ENCODE data around the gene ARTN.

ARTN gene

DNA sequence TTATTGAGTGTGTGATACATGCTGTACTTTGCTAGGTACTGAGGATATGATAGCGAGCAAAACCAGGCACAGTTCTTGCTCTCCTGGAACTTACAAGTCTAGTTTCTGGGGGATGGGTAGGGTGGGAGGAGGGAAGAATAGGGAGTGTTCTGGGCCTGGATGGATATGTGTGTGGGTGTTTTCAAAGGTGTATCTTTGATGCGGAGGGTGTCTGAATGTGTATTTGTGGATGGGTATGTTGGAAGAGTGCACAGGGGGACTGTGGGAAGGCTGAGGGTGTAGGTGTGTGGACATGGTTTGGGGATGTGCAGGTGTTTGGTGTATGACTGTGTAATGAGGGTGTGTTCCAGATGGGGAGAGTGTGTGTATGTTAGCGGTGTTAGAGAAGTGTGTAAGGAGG is 31.7 kb downstream of the ARTN start:
- TF ChIP-seq EP300 (IDR thresholded peaks at IDR 0.05; ENCODE audit: borderline replicate concordance) = no peak
- TF ChIP-seq, protein P1, sequence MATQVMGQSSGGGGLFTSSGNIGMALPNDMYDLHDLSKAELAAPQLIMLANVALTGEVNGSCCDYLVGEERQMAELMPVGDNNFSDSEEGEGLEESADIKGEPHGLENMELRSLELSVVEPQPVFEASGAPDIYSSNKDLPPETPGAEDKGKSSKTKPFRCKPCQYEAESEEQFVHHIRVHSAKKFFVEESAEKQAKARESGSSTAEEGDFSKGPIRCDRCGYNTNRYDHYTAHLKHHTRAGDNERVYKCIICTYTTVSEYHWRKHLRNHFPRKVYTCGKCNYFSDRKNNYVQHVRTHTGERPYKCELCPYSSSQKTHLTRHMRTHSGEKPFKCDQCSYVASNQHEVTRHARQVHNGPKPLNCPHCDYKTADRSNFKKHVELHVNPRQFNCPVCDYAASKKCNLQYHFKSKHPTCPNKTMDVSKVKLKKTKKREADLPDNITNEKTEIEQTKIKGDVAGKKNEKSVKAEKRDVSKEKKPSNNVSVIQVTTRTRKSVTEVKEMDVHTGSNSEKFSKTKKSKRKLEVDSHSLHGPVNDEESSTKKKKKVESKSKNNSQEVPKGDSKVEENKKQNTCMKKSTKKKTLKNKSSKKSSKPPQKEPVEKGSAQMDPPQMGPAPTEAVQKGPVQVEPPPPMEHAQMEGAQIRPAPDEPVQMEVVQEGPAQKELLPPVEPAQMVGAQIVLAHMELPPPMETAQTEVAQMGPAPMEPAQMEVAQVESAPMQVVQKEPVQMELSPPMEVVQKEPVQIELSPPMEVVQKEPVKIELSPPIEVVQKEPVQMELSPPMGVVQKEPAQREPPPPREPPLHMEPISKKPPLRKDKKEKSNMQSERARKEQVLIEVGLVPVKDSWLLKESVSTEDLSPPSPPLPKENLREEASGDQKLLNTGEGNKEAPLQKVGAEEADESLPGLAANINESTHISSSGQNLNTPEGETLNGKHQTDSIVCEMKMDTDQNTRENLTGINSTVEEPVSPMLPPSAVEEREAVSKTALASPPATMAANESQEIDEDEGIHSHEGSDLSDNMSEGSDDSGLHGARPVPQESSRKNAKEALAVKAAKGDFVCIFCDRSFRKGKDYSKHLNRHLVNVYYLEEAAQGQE (IDR thresholded peaks at IDR 0.05; ENCODE audit: low read depth) = no peak
- TF ChIP-seq CEBPB (IDR thresholded peaks at IDR 0.05) = no peak
- no peak for TF ChIP-seq RAD21 (IDR thresholded peaks at IDR 0.05; ENCODE audit: low read depth)
- no peak for TF ChIP-seq YY1 (IDR thresholded peaks at IDR 0.05; ENCODE audit: low read depth)
- TF ChIP-seq TCF12 (IDR thresholded peaks at IDR 0.05; ENCODE audit: low read depth) = no peak
- TF ChIP-seq EGR1 (IDR thresholded peaks at IDR 0.05) = no peak
- TF ChIP-seq, protein P2, sequence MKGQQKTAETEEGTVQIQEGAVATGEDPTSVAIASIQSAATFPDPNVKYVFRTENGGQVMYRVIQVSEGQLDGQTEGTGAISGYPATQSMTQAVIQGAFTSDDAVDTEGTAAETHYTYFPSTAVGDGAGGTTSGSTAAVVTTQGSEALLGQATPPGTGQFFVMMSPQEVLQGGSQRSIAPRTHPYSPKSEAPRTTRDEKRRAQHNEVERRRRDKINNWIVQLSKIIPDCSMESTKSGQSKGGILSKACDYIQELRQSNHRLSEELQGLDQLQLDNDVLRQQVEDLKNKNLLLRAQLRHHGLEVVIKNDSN (IDR thresholded peaks at IDR 0.05) = no peak
- no peak for TF ChIP-seq CREB1 (IDR thresholded peaks at IDR 0.05; ENCODE audit: low read depth)
- no peak for TF ChIP-seq TAF1 (IDR thresholded peaks at IDR 0.05; ENCODE audit: low read depth)
- TF ChIP-seq NFIC (IDR thresholded peaks at IDR 0.05) = no peak
- TF ChIP-seq, protein P3, sequence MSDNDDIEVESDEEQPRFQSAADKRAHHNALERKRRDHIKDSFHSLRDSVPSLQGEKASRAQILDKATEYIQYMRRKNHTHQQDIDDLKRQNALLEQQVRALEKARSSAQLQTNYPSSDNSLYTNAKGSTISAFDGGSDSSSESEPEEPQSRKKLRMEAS (IDR thresholded peaks at IDR 0.05) = no peak

DNA sequence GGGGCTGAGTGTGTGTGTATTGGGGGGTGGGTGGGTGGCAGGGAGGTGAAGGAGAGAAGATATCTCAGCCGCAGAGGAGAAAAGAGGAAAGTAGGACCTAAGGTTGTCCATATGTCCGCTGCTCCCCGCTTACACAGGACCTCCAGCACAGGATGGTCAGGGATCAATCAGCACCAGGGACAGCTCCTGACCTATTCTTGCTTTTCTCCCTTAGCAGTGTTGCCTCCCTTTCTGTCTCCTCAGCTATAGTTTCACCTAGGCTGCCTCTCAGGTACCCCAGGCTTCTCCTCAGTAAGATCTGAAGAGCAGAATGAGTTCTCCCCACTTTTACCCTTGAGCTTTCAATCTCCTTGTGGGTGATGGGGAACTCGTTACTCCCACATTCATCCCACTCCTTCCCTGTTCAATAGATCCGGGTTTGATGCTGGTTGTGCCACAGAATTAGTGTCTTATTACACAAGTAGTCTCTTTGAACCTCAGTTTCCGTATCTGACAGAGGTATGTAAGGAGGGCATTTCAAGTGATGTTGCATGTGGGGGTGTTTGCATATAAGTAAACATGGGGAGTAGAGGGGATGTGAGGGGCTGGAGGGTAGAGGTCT is 34.8 kb downstream of the ARTN start:
- TF ChIP-seq, protein P2 (IDR thresholded peaks at IDR 0.05) = no peak
- TF ChIP-seq, protein P1 (IDR thresholded peaks at IDR 0.05; ENCODE audit: low read depth) = peak; percentile 93
- TF ChIP-seq EP300 (IDR thresholded peaks at IDR 0.05; ENCODE audit: borderline replicate concordance) = no peak
- TF ChIP-seq RAD21 (IDR thresholded peaks at IDR 0.05; ENCODE audit: low read depth) = no peak
- no peak for TF ChIP-seq NFIC (IDR thresholded peaks at IDR 0.05)

DNA sequence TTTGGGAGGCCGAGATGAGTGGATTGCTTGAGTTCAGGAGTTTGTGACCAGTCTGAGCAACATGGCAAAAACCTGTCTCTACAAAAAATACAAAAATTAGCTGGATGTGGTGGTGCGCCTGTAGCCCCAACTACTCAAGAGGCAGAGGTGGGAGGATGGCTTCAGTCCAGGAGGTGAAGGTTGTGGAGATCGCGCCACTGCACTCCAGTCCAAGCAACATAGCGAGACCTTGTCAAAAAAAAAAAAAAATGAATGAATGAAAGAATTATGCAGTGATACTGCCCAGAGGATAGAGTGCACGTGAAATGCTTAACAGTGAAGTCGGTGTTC is 35.8 kb downstream of the ARTN start:
- TF ChIP-seq, protein P3 (IDR thresholded peaks at IDR 0.05) = no peak
- TF ChIP-seq EGR1 (IDR thresholded peaks at IDR 0.05) (no peak), TCF12 (IDR thresholded peaks at IDR 0.05; ENCODE audit: low read depth) (no peak), CREB1 (IDR thresholded peaks at IDR 0.05; ENCODE audit: low read depth) (no peak), ZBTB7A (IDR thresholded peaks at IDR 0.05; ENCODE audit: low read depth) (no peak), TEAD4 (IDR thresholded peaks at IDR 0.05) (no peak), NFIC (IDR thresholded peaks at IDR 0.05) (no peak), TAF1 (IDR thresholded peaks at IDR 0.05; ENCODE audit: low read depth) (no peak), EP300 (IDR thresholded peaks at IDR 0.05; ENCODE audit: borderline replicate concordance) (no peak), RAD21 (IDR thresholded peaks at IDR 0.05; ENCODE audit: low read depth) (no peak)
- TF ChIP-seq, protein P1 (IDR thresholded peaks at IDR 0.05; ENCODE audit: low read depth) = no peak
- TF ChIP-seq, protein P2 (IDR thresholded peaks at IDR 0.05) = no peak

DNA sequence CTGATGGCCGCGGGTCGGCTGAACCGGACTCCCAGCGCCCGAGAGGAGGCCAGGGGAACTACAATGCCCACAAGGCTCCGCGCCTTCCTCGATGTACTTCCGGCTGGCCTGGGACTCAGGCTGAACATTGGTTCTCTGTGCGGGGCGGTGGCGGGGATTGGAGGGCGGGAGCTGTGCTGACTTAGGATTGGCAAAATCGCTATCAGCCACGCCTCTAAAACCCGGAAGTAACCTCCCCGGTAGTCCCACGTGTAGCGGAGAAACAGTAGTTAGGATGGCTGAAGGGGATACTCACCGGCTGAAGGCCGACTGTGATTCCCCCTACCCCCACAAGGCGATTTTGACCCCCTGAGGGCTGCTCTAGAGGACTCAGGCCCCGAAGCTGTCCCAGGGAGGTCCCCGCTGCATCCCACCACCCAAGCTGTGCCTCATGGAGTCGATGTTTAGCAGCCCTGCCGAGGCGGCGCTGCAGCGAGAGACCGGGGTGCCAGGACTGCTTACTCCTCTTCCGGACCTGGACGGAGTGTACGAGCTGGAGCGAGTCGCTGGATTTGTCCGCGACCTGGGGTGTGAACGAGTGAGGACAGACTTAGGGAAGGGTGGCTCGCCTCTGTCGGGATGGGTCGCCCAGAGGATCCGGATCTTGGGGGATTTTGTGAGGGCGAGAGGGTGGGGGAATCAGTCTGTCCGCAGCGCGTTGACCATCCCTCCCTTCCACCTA is 36.3 kb downstream of the ARTN start, which contains the start of gene DPH2:
DPH2 (plus strand) TSS at position 265 of the 721 bp plus-strand sequence; CDS start at position 431, 166 bp downstream.
- TF ChIP-seq, protein P3 (IDR thresholded peaks at IDR 0.05) = peak; percentile 94
- TF ChIP-seq, protein P2 (IDR thresholded peaks at IDR 0.05) = peak; percentile 91
- TF ChIP-seq TEAD4 (IDR thresholded peaks at IDR 0.05) (no peak), RAD21 (IDR thresholded peaks at IDR 0.05; ENCODE audit: low read depth) (no peak), CREB1 (IDR thresholded peaks at IDR 0.05; ENCODE audit: low read depth) (no peak), CEBPB (IDR thresholded peaks at IDR 0.05) (no peak), YY1 (IDR thresholded peaks at IDR 0.05; ENCODE audit: low read depth) (peak; percentile 58), TAF1 (IDR thresholded peaks at IDR 0.05; ENCODE audit: low read depth) (peak; percentile 36), FOXM1 (IDR thresholded peaks at IDR 0.05; ENCODE audit: borderline replicate concordance, low read depth) (no peak), EP300 (IDR thresholded peaks at IDR 0.05; ENCODE audit: borderline replicate concordance) (no peak), ZBTB7A (IDR thresholded peaks at IDR 0.05; ENCODE audit: low read depth) (no peak)
